Keratinocyte (primary cell): ENCODE results near the gene SLC9A3.

Experiments used
- EZH2 ChIP-seq: IDR thresholded peaks from one replicate; pipeline ENCODE4 v1.6.1; 2012; ENCODE audit warnings: inconsistent platforms, mild to moderate bottlenecking, low read length, moderate library complexity
- TF ChIP-seq, protein P1 (sequence below), 3 experiments: IDR thresholded peaks in 1 of 3; conservative IDR thresholded peaks in 1 of 3; optimal IDR thresholded peaks in 1 of 3; 2 replicates in 2 of 3; 3 replicates in 1 of 3; pipeline versions ENCODE3 to v1.5.1; 2011; ENCODE audit warnings: low read length in 3 of 3, mild to moderate bottlenecking in 3 of 3, moderate library complexity in 2 of 3, control low read depth in 1 of 3, inconsistent platforms in 1 of 3; ENCODE audit not compliant: insufficient read depth in 2 of 3; ENCODE audit errors: extremely low read depth in 1 of 3

GRCh38 chr5:569358-569867, 45.2 kb upstream of the SLC9A3 start:
- TF ChIP-seq, protein P1, sequence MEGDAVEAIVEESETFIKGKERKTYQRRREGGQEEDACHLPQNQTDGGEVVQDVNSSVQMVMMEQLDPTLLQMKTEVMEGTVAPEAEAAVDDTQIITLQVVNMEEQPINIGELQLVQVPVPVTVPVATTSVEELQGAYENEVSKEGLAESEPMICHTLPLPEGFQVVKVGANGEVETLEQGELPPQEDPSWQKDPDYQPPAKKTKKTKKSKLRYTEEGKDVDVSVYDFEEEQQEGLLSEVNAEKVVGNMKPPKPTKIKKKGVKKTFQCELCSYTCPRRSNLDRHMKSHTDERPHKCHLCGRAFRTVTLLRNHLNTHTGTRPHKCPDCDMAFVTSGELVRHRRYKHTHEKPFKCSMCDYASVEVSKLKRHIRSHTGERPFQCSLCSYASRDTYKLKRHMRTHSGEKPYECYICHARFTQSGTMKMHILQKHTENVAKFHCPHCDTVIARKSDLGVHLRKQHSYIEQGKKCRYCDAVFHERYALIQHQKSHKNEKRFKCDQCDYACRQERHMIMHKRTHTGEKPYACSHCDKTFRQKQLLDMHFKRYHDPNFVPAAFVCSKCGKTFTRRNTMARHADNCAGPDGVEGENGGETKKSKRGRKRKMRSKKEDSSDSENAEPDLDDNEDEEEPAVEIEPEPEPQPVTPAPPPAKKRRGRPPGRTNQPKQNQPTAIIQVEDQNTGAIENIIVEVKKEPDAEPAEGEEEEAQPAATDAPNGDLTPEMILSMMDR (optimal IDR thresholded peaks at IDR 0.05 in 1 of 3, IDR thresholded peaks at IDR 0.05 in 1 of 3, conservative IDR thresholded peaks at IDR 0.05 in 1 of 3; ENCODE audit: extremely low read depth in 1 of 3, insufficient read depth in 2 of 3, low read length in 3 of 3): no peak
- no peak for TF ChIP-seq EZH2
